ENCODE measurements around the gene ALDOA.
"Not testable (repeated sequence)": the region's sequence is repeated elsewhere in the genome, so short reads cannot be mapped to it uniquely, and the experiment has no call there.

The ALDOA gene

DNA sequence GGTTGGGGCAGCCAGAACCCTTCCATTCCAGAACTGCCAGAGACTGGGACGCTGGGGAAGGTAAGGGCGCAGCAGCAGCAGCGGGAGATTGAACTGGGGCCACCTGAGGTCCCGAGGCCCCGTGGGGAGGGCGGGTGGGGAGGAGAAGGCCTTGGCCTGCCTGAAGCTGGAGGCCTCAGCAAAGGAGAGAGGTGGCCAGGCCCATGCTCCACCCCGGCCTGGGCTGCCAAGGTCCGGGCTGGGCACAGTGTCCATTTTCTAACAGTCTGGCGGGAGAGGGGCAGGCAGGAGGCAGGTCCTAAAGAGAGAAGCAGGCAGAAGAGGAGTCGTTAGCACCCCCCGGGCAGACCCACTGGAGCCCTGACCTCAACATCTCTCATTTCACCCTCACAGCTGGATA is 48.9 kb downstream of the ALDOA start:
- DNase-seq (ENCODE audit: low read depth in 2 of 2, low spot score in 1 of 2) = no peak

DNA sequence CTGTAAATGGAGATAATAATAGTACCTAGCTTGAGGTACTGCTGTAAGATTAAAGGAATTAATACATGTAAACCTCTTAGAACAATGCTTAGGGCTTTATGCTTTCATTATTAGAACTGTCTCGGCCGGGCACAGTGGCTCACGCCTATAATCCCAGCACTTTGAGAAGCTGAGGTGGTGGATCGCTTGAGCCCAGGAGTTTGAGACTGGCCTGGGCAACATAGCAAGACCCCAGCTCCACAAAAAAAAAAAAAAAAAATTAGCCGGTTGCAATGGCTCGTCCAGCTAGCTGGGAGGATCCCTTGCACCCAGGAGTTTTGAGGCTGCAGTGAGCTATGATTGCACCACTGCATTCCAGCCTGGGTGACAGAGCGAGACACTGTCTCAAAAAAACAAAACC is 49.3 kb downstream of the ALDOA start:
- DNase-seq (ENCODE audit: low read depth in 2 of 2, low spot score in 1 of 2) = not testable (repeated sequence)

DNA sequence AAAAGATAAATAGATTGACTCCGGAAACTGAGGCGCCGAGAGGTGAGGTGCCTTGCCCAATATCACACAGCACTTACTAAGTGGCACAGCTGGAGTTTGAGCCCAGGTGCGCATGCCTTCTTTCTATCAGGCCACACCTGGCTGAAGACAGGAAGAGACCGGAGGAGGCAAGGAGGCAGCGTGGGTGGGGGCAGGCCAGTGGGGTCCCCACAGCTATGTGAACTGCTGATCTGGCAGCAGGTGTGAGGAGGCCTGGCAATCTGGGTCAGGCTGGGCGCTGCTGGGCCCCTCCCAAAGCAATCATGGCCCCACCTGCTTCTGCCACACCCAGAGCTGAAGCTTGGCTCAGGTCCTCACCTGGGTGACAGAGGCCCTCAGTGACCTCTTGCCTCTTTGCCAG is 49.7 kb downstream of the ALDOA start:
- no peak for DNase-seq (ENCODE audit: low read depth in 2 of 2, low spot score in 1 of 2)

DNA sequence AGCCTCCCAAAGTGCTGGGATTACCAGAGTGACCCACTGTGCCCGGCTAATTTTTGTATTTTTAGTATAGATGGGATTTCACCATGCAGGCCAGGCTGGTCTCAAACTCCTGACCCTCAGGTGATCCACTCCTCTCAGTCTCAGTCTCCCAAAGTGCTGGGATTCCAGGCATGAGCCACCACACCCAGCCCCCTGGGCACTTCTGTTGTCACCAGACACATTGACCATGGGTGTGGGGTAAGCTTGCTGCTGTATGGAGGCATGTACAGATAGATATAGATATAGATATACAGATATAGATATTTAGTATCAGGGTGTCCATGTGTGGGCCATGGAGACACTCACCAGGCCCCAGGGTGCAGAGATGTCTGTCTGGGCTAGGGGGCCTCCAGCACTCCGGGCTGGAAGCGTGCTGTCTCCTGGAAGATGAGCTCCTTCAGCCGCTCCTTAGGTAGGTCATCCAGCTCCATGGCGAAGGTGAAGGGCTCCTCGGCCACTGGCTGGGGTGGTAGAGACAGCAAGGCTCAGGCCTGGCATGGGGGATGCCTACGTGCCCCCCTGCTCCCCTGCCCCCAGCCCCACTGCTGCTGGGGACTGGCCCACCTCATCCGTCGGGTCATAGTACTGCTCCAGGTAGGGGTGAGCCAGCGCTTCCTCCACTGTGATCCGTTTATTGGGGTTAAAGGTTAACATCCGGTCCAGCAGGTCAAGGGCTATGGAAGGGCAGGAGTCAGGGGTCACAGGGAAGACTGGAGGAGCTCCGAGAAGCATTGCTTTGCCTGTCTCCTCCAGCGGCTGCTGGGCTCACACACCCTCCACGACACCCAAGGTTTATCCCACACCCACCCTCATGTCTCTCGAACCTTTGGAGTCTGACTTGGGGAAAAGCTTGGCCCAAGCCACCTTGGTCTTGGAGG is 51.0 kb downstream of the ALDOA start:
- DNase-seq (ENCODE audit: low read depth in 2 of 2, low spot score in 1 of 2) = no peak

DNA sequence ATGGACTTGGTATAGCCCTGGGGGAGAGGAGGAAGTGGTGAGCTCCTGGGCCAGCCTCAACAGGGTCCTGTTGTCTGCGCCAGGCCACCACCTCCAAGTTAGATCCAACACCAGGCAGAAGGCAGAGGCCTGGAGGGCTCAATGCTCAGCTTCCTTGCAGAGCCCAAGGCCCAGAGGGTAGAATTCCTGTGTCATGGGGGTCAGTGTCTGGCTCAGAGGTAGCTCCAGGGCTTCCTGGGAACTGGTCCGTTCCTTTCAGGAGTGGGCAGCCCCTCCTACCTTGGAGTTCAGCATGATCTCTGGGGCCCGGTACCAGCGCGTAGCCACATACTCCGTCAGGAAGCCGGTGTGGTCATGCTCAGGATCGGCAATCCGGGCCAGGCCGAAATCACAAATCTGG is 52.2 kb downstream of the ALDOA start:
- no peak for DNase-seq (ENCODE audit: low read depth in 2 of 2, low spot score in 1 of 2)

DNA sequence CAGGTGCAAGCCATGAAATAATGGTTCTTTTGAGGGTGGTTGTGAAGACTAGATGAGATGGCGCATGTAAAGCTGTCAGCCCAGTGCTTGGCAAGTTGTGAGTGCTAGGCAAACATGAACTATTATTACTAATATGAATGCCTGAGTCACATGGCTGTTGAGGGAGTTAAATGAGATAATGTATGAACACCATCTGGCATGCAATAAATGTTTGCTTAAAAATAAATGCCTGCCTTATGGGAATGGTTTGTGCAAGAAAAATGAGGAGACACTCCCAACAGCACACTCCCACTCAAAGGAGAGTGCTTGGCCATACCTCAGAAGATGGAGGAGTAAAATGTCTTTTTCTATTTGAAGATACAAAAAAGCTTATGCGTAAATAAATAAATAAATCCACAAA is 53.9 kb downstream of the ALDOA start:
- DNase-seq (ENCODE audit: low read depth in 2 of 2, low spot score in 1 of 2) = no peak
